NCI-H345 treated with DMSO at 0.1 percent for 48 hours (cell line): ENCODE results near the gene DCLRE1B.

ENCODE experiments used
- DNase-seq: peaks from one replicate; lab custom pipeline; 2025; ENCODE audit not compliant: unreplicated experiment; lab: John Stamatoyannopoulos, UW

The DCLRE1B gene

GRCh38 chr1:113904674-113905434, at the start of gene DCLRE1B, which contains the start of gene AP4B1:
TSS of gene DCLRE1B (plus strand) at chr1:113905326. CDS start at chr1:113905587, 261 bp downstream.
TSS of gene AP4B1 (minus strand) at chr1:113904799. CDS start at chr1:113904717, 82 bp downstream.
- peak; percentile 97 for DNase-seq

DNA sequence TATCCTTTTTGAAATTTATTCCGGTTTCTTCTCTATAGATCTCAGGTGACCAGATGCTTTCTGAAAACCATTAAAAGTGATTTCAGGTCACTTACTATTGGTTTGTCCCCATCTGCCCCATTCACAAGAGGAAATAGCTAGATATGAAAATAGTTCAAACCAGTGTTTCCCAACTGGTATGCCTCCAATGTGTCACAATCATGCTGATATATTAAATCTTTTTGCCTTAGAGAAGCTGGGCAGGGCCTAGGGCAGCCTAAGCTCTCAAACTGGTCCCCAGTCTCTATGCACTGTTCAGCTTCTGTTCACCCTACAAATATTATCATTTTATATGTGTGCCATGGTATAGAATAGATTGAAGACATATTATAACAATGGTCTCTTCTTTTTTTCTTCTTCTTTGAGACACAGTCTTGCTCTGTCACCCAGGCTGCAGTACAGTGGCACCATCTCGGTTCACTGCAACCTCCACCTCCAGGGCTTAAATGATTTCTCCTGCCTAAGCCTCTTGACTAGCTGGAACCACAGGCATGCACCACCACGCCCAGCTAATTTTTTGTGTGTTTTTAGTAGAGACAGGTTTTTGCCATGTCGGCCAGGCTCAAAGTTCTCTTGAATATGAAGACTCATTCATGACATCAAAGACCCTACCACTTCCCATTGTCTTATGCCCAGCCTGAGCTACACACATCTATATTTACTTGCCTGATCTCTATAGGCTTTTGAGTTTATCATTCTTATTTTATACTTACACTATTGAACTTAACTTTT, 49.3 kb upstream of the DCLRE1B start:
- no peak for DNase-seq

DNA sequence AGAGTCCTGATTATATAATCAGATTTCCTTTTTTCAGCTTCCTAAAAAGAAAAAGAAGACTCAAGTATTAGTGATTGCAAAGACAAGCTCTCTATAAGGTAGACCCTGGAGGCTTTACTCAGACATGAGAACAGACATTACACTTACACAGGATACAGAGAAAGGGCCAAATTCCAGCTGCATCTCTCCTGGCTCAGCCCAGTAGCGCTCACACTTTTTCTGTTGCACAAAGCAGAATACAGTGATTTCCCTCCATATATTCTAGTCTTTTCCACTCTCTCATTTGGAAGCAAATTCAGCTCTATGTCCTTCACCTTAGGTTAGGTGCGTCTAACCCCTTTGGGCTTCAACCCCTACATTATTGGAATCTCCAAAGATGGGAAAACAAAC, 48.7 kb upstream of the DCLRE1B start:
- DNase-seq, result no peak

DNA sequence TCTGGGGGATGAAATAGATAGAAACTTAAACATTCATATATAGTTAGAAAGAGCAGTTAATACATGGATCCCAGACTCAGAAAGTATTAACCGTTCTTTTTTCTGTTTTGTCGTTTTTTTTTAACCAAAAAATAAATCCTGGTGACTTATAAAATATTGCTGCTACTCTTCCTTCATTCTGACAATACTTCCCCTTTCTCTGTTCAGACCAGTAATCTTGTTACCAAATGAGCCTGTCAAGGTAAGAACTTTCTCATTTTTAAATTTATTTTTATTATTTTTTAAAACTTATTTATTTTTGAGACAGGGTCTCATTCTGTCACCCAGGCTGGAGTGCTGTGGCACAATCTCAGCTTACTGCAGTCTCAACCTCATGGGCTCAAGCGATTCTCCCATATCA, 47.4 kb upstream of the DCLRE1B start:
- no peak for DNase-seq

DNA sequence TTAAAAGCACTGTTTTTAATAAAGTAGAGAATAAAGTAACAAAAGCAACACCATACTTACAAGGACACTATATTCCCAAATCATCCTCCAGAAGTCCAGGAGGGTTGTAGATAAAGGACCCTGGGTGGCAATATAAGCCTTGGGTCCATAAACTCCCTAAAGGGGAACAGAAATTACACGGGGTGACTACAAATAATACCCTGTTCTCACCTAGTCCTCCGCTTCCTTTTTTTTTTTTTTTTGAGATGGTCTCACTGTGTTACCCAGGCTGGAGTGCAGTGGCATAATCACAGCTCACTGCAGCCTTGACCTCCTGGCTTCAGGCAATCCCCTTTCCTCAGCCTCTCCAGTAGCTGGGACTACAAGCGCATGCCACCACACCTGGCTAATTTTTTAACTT, 46.7 kb upstream of the DCLRE1B start:
- no peak for DNase-seq

GRCh38 chr1:113858982-113859381, 46.1 kb upstream of the DCLRE1B start:
- DNase-seq, result no peak

DNA sequence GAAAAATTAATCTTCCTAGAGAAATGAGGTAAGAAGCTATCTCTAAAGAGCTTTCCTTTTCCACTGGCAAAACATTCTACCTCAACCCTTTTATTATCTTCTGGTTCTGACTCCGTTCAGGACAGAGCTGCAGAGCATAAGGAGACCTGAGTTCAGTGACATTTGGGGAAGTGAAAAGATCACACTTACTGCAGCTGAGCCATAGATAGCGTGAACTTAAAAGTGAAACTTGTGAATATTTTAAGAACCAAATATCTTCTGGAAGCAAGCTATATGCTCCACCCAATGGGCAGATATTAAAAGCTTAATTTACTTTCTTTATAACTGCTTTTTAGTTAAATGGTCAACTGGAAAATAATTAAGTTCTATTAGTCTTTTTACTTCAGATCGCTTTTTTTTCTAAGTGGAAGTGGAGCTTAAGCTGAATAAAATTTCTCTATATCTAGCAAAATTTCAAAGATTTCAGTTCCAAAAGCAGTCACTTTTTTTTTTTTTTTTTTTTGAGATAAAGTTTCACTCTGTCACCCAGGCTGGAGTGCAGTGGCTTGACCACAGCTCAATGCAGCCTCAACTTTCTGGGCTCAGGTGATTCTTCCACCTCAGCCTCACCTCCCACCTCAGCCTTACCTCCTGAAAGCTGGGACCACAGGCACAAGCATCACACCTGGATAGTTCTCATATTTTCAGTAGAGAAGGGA, 45.5 kb upstream of the DCLRE1B start:
- no peak for DNase-seq

GRCh38 chr1:113860891-113861290, 44.2 kb upstream of the DCLRE1B start:
- no peak for DNase-seq

GRCh38 chr1:113861641-113862040, 43.5 kb upstream of the DCLRE1B start:
- no peak for DNase-seq

DNA sequence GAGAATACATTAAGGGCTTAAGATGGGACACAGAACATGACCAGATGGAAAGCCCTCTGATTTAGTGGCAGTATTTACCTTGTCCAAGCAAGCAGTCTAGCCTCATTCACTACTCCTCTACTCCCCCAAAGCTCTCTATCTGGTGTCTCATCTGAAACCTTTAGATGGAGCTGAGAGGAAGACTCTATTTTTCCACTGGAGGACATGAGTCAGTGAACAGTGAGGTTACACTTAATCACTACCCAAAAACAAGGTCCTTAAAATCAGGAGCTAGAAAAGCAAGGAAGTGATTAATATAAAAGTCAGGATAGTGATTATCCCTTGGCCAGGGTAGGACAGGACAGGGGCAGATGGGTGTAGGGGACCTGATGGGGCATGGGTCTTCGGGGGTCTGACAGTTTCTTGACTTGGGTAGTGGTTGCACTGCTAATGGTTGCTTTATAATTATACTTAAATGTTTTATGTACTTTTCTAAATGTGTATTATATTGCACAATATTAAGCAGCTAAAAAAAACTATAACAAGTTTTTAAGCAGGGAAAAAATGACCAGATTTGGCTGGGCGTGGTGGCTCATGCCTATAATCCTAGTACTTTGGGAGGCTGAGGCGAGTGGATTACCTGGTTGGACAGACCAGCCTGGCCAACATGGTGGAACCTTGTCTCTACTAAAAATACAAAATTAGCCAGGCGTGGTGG, 36.6 kb upstream of the DCLRE1B start:
- no peak for DNase-seq

GRCh38 chr1:113870778-113871177, 34.3 kb upstream of the DCLRE1B start:
- no peak for DNase-seq

- DNase-seq, result no peak
Observed at GRCh38 chr1:113871597-113872113, 33.5 kb upstream of the DCLRE1B start, which contains the start of gene PTPN22. TSS of gene PTPN22 (minus strand) at chr1:113871712.

GRCh38 chr1:113872219-113872935, 32.7 kb upstream of the DCLRE1B start:
- no peak for DNase-seq

- no peak for DNase-seq
Observed at GRCh38 chr1:113874012-113874879, 30.9 kb upstream of the DCLRE1B start.

- no peak for DNase-seq
Observed at GRCh38 chr1:113875714-113876113, 29.4 kb upstream of the DCLRE1B start.

GRCh38 chr1:113876176-113876575, 28.9 kb upstream of the DCLRE1B start:
- DNase-seq, result no peak

- DNase-seq, result no peak
Observed at GRCh38 chr1:113879739-113880038, 25.4 kb upstream of the DCLRE1B start.

DNA sequence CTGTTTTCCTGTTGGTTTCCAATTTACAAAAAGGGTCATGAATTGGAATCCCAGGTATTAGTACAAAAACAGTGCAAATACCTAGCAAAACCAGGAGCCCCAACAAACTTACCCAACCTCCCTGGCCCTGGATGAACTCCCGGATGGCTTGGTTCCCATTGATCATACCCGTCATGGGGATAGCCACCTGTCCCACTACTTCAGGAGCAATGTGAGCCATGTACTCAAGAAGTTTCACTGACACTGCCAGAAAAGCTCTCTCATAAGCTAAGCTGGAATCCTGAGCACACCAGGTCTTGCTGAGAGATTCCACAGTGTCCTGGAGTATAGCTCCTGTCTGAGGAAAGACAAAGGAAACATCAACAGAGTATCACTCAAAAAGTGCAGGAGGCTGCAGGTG, 23.5 kb upstream of the DCLRE1B start:
- DNase-seq, result no peak
